ENCODE results near the gene HAX1. TPM values are rescaled to one million over a fixed set of nuclear protein-coding genes. Genes with fewer than 3 reads are reported as not detected.

HAX1 gene
- total and polyA plus RNA-seq, 2 of the 8 experiments (the other 6 are each of a cell fraction or from before 2014, with no cell fraction given) = 82.2 to 115 TPM

- TF ChIP-seq CHD7 (IDR thresholded peaks at IDR 0.05; ENCODE audit: insufficient replicate concordance, low read length) (no peak), EGR1 (IDR thresholded peaks at IDR 0.05; ENCODE audit: borderline replicate concordance, low read depth, low read length) (no peak), EZH2 (IDR thresholded peaks at IDR 0.05; ENCODE audit: low read depth, low read length, severe bottlenecking) (no peak), RFX5 (IDR thresholded peaks at IDR 0.05; ENCODE audit: borderline replicate concordance, low read depth, low read length) (no peak)
Measured at GRCh38 chr1:154323493-154323892, 51.1 kb downstream of the HAX1 start (continued).

All from H1 (cell line).